NCI-H510A treated with DMSO at 0.1 percent for 48 hours (cell line): ENCODE measurements around the gene ICE1.
"Not testable (repeated sequence)": the region's sequence is repeated elsewhere in the genome, so short reads cannot be mapped to it uniquely, and the experiment has no call there.

Experiments
- DNase-seq: peaks from one replicate; lab custom pipeline; 2025; lab: John Stamatoyannopoulos, UW

The ICE1 gene

DNA sequence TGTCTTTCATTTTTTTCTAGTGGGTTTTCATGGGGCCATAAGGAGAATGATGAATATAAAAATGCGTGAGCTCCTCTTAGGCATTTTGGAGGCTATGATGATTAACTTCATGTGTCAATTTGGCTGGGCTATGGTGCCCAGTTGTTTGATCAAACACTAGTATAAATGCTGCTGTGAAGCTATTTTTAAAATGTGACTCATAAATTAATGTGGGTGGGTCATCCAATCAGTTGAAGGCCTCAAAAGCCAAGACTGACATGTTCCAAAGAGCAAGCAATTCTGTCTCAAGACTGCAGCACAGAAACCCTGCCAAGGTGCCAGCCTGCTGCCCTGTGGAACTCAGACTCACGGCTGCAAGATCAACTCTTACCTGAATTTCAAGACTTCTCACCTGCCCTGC is 24.4 kb upstream of the ICE1 start:
- no peak for DNase-seq

- no peak for DNase-seq
These were observed 21.4 kb upstream of the ICE1 start for GRCh38 chr5:5401095-5401494.

- no peak for DNase-seq
These were observed 18.7 kb upstream of the ICE1 start for GRCh38 chr5:5403741-5404140.

- DNase-seq, result no peak
These were observed 18.1 kb upstream of the ICE1 start for GRCh38 chr5:5404381-5404780.

DNA sequence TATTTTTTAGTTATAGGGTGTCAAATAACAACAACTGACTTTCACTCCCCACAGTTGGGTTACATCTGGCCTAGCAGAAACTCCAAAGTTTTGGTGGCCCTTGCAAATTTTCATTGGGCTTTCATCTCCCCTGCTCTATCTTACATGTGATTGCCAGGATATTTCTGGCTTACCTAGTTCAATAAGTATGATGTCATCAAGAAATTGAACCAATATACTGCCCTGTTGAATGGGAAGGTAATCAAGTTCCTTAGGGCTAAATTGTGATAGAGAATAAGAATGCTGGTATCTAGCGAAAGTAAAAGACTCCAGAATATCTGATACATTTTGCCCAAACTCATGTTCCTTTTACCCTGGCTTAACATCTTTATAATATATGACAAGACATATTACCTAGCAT is 17.0 kb upstream of the ICE1 start:
- no peak for DNase-seq

- DNase-seq, result no peak
These were observed 14.6 kb upstream of the ICE1 start for GRCh38 chr5:5407924-5408323.

DNA sequence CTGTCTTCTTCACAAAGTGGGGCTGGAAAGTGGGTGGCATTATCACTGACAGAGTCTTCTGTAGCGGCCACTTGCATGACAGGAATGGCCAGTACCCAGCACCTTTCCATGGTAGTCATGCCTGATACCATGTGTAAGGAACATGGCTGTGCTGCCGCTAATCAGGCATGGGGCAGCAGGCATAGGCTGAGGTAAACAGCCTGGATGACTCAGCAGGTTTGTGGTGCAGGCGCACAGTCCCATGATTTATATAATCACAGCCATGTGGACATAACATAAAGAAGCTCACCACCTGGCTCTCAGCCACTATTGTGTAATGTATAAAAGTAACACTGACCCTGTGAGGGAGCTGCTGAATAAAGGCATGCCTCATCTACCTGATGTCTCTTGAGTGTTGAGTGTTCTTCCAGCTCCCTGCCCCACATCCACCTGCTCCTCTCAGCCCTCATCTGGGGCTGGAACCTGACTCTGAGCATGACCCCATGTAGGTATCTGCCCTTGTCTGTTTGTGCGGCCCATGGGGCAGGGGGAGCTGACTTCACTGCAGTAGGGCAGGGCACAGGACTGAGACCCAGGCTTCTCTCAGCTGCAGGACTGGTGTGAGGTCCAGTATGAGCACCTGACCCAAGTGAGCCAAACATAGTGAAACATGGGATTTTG is 13.2 kb upstream of the ICE1 start:
- DNase-seq, result no peak

GRCh38 chr5:5413856-5414255 is 8.6 kb upstream of the ICE1 start:
- DNase-seq, result not testable (repeated sequence)

DNA sequence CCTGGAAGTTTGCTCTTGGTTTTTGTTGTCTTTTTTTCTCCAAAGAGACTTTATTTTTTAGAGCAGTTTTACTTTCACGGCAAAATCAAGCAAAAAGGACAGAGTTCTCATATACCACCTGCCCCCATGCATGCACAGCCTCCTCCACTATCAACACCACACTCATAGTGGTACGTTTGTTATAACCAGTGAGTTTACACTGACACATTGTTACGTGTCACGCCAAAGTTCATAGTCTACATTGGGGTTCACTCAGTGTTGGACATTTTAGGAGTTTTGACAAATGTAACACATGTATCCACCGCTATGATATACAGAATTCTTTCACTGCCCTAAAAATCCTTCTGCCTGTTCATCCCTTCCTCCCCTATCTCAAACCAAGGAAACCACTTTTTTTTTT is 7.5 kb upstream of the ICE1 start:
- no peak for DNase-seq

- no peak for DNase-seq
These were observed 5.7 kb upstream of the ICE1 start for GRCh38 chr5:5416733-5417132.

GRCh38 chr5:5418006-5418405 is 4.5 kb upstream of the ICE1 start:
- no peak for DNase-seq

- peak; percentile 46 for DNase-seq
These were observed 3.7 kb upstream of the ICE1 start for GRCh38 chr5:5418764-5419163.

- DNase-seq, result peak; percentile 65
These were observed 2.9 kb upstream of the ICE1 start for GRCh38 chr5:5419291-5420210.

- no peak for DNase-seq
These were observed 2.2 kb upstream of the ICE1 start for GRCh38 chr5:5420251-5420650.

- DNase-seq, result peak; percentile 39
These were observed 1.1 kb upstream of the ICE1 start for GRCh38 chr5:5421149-5421960.

DNA sequence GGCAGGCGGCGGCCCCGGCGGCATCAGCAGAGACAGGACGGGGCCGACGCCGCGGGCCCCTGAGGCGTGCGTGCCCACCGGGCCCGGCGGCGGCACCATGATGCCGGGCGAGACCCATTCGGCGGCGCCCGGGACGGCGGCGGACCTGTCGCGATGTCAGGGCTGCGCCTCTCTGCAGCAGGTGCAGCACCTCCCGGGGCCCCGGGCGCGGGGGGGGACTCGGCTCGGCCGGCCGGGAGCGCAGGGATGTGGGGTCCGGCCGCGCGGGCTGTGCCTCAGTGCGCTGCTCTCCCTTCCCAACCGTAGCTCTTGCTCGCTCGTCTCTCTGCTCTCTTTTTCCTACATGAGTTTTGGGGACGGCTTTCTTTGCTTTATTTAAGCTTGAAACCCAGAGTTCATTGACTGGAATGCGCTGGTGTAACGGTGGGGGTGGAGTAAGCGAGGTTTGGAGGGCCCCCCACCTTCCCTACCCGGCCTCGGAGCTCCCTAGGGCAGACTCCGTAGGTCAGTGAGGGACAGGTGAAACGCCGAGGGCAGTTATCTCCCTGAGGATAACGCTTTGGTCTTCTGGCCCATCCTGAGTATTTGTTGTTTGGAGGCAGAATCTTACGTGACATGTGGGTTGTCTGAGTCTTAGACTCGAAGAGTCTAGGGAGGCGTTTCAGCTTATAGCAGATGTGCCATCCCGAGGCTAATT is 490 bp downstream of the ICE1 start:
- DNase-seq, result no peak

DNA sequence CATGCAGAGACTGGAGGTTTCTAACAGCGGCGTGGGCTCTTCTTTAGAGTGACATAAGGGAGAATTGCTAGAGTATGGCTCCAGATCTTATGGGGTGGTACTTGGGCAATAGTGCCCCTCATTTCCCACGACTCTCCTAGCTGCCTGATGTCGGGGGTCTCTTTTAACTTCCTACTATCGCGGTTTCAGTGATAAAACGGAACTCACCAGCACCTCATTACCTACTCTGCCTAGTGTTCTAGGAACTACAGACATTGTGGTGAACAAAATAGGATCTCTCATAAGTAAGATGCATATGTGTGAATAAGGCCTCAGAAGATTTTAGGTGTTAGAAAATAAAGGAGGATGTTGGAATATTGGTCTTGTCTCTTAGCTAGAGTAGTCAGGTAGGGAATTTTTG is 1.1 kb downstream of the ICE1 start:
- no peak for DNase-seq

- DNase-seq, result no peak
These were observed 2.3 kb downstream of the ICE1 start for GRCh38 chr5:5424736-5425135.

GRCh38 chr5:5430136-5430535 is 7.7 kb downstream of the ICE1 start:
- no peak for DNase-seq

- DNase-seq, result no peak
These were observed 9.7 kb downstream of the ICE1 start for GRCh38 chr5:5432020-5432707.

GRCh38 chr5:5436203-5436760 is 13.8 kb downstream of the ICE1 start:
- DNase-seq, result no peak
